Astrocyte (in vitro differentiated cells and primary cell): ENCODE results near the gene DIAPH3. TPM values are rescaled to one million over a fixed set of nuclear protein-coding genes. Genes with fewer than 3 reads are reported as not detected.

Source experiments
- DNase-seq: peaks from one replicate; pipeline ENCODE4 v3.0.0-alpha.2; 2010; ENCODE audit warnings: low read depth
- FAIRE-seq: peaks from 2 replicates; lab custom pipeline; 2011; peaks lifted over from hg19 to GRCh38; lab: Jason Lieb, UNC
- H2AFZ ChIP-seq: 2 replicates; pipeline ENCODE4 v1.6.0; 2012; ENCODE audit warnings: low read depth, low read length, inconsistent platforms
- H3K27ac ChIP-seq: 2 replicates; pipeline ENCODE4 v1.5.1; 2011; ENCODE audit warnings: low read depth, low read length, inconsistent platforms
- H3K27me3 ChIP-seq: 2 replicates; pipeline ENCODE4 v1.6.0; 2011; ENCODE audit warnings: low read length, inconsistent platforms; ENCODE audit not compliant: insufficient read depth
- H3K36me3 ChIP-seq: 2 replicates; pipeline ENCODE4 v1.5.1; 2011; ENCODE audit warnings: low read length, inconsistent platforms; ENCODE audit not compliant: insufficient read depth
- H3K4me1 ChIP-seq: 2 replicates; pipeline ENCODE4 v1.5.1; 2011; ENCODE audit warnings: low read length, inconsistent platforms; ENCODE audit not compliant: insufficient read depth
- H3K4me2 ChIP-seq: 2 replicates; pipeline ENCODE4 v1.6.0; 2012; ENCODE audit warnings: low read length, inconsistent platforms
- H3K4me3 ChIP-seq: 2 replicates; pipeline ENCODE4 v1.5.1; 2011; ENCODE audit warnings: low read depth, mild to moderate bottlenecking, low read length, inconsistent platforms; ENCODE audit not compliant: insufficient read depth
- H3K79me2 ChIP-seq: 2 replicates; pipeline ENCODE4 v1.6.0; 2012; ENCODE audit warnings: mild to moderate bottlenecking, low read length, inconsistent platforms; ENCODE audit not compliant: insufficient read depth
- H3K9ac ChIP-seq: 2 replicates; pipeline ENCODE4 v1.6.0; 2012; ENCODE audit warnings: mild to moderate bottlenecking, low read length, inconsistent platforms
- H3K9me3 ChIP-seq: 2 replicates; pipeline ENCODE4 v1.5.1; 2012; ENCODE audit warnings: low read depth, mild to moderate bottlenecking, low read length, inconsistent platforms; ENCODE audit not compliant: insufficient read depth
- H4K20me1 ChIP-seq: 2 replicates; pipeline ENCODE4 v1.6.0; 2012; ENCODE audit warnings: low read length, inconsistent platforms; ENCODE audit not compliant: insufficient read depth
- H3K27ac Mint-ChIP-seq: one replicate; pipeline ENCODE4 v1.8.0; 2021; ENCODE audit warnings: mild to moderate bottlenecking, mixed read lengths; ENCODE audit not compliant: unreplicated experiment
- H3K27me3 Mint-ChIP-seq: one replicate; pipeline ENCODE4 v1.8.0; 2021; ENCODE audit warnings: low read depth, mixed read lengths; ENCODE audit not compliant: unreplicated experiment
- H3K36me3 Mint-ChIP-seq: one replicate; pipeline ENCODE4 v1.8.0; 2021; ENCODE audit warnings: low read depth, mixed read lengths; ENCODE audit not compliant: unreplicated experiment
- H3K4me1 Mint-ChIP-seq: one replicate; pipeline ENCODE4 v1.8.0; 2021; ENCODE audit warnings: low read depth, mixed read lengths; ENCODE audit not compliant: unreplicated experiment
- H3K4me3 Mint-ChIP-seq: one replicate; pipeline ENCODE4 v1.8.0; 2021; ENCODE audit warnings: mild to moderate bottlenecking, moderate library complexity, mixed read lengths; ENCODE audit not compliant: unreplicated experiment
- H3K9me3 Mint-ChIP-seq: one replicate; pipeline ENCODE4 v1.8.0; 2021; ENCODE audit warnings: mild to moderate bottlenecking, mixed read lengths; ENCODE audit not compliant: unreplicated experiment
- CTCF ChIP-seq: IDR thresholded peaks from 2 replicates; pipeline ENCODE4 v1.5.1; 2011; ENCODE audit warnings: low read depth, mild to moderate bottlenecking, inconsistent platforms, low read length, moderate library complexity; ENCODE audit not compliant: insufficient read depth
- EZH2 ChIP-seq: IDR thresholded peaks from 2 replicates; pipeline ENCODE4 v1.6.1; 2012; ENCODE audit warnings: mild to moderate bottlenecking, low read length, inconsistent platforms; ENCODE audit not compliant: insufficient read depth
- total RNA-seq: library from RNA; stranded (reverse); gene quantifications from 2 replicates; pipeline ENCODE4 v1.2.1, GENCODE V29; 2021

Gene DIAPH3
- total RNA-seq, 1 donor from 2014 or later, result 19.0 TPM

- DNase-seq, result no peak
- H3K27ac Mint-ChIP-seq, result no peak overlapping the region
- H3K27me3 Mint-ChIP-seq, result no peaks in the 10 kb centered on the region
- no peaks in the 10 kb centered on the region for H3K27me3 ChIP-seq
- H3K36me3 ChIP-seq, result no peaks in the 10 kb centered on the region
- TF ChIP-seq EZH2 (no peak), CTCF (no peak)
- peaks cover 4% of the 10 kb centered on the region for H3K4me1 Mint-ChIP-seq
- no peaks in the 10 kb centered on the region for H3K36me3 Mint-ChIP-seq
- no peak overlapping the region for H2AFZ ChIP-seq
- H3K4me3 ChIP-seq, result no peak overlapping the region
- H3K4me3 Mint-ChIP-seq, result no peak overlapping the region
- H3K27ac ChIP-seq, result no peak overlapping the region
- H3K9me3 ChIP-seq, result no peaks in the 10 kb centered on the region
- H3K9ac ChIP-seq, result no peak overlapping the region
- H3K4me1 ChIP-seq, result peaks cover 14% of the 10 kb centered on the region
- no peaks in the 10 kb centered on the region for H4K20me1 ChIP-seq
- no peak for FAIRE-seq
- no peaks in the 10 kb centered on the region for H3K9me3 Mint-ChIP-seq
- H3K4me2 ChIP-seq, result peak overlapping the region; percentile 5
- H3K79me2 ChIP-seq, result no peaks in the 10 kb centered on the region
Observed at GRCh38 chr13:59744747-59745391, 418.9 kb downstream of the DIAPH3 start.

GRCh38 chr13:59743195-59743594, 420.5 kb downstream of the DIAPH3 start:
- H3K36me3 Mint-ChIP-seq, result no peaks in the 10 kb centered on the region
- no peaks in the 10 kb centered on the region for H3K27me3 Mint-ChIP-seq
- FAIRE-seq, result no peak
- no peak overlapping the region for H2AFZ ChIP-seq
- H3K27ac ChIP-seq, result no peak overlapping the region
- no peak overlapping the region for H3K4me2 ChIP-seq
- peaks cover 4% of the 10 kb centered on the region for H3K4me1 Mint-ChIP-seq
- H3K4me3 Mint-ChIP-seq, result no peak overlapping the region
- no peak overlapping the region for H3K9ac ChIP-seq
- no peaks in the 10 kb centered on the region for H4K20me1 ChIP-seq
- peaks cover 14% of the 10 kb centered on the region for H3K4me1 ChIP-seq
- peak; percentile 12 for DNase-seq
- no peak overlapping the region for H3K4me3 ChIP-seq
- no peaks in the 10 kb centered on the region for H3K36me3 ChIP-seq
- no peaks in the 10 kb centered on the region for H3K9me3 ChIP-seq
- H3K9me3 Mint-ChIP-seq, result no peaks in the 10 kb centered on the region
- no peak overlapping the region for H3K27ac Mint-ChIP-seq
- no peak for TF ChIP-seq CTCF
- TF ChIP-seq EZH2, result no peak
- H3K27me3 ChIP-seq, result no peaks in the 10 kb centered on the region
- no peaks in the 10 kb centered on the region for H3K79me2 ChIP-seq

- Mint-ChIP-seq H3K9me3 (no peaks in the 10 kb centered on the region), H3K27me3 (no peaks in the 10 kb centered on the region)
- DNase-seq, result no peak
Observed at GRCh38 chr13:59742467-59742866, 421.3 kb downstream of the DIAPH3 start.

More at GRCh38 chr13:59742467-59742866, 421.3 kb downstream of the DIAPH3 start:
- Histone ChIP-seq H3K9me3 (no peaks in the 10 kb centered on the region), H3K4me3 (no peak overlapping the region), H2AFZ (no peak overlapping the region), H3K79me2 (no peaks in the 10 kb centered on the region), H3K4me1 (peaks cover 14% of the 10 kb centered on the region), H3K27me3 (no peaks in the 10 kb centered on the region), H3K9ac (no peak overlapping the region), H3K27ac (no peak overlapping the region), H4K20me1 (no peaks in the 10 kb centered on the region), H3K4me2 (no peak overlapping the region), H3K36me3 (no peaks in the 10 kb centered on the region)
- no peak for TF ChIP-seq CTCF
- TF ChIP-seq EZH2, result no peak
- no peaks in the 10 kb centered on the region for H3K36me3 Mint-ChIP-seq
- no peak overlapping the region for H3K27ac Mint-ChIP-seq
- FAIRE-seq, result no peak
- peaks cover 4% of the 10 kb centered on the region for H3K4me1 Mint-ChIP-seq
- H3K4me3 Mint-ChIP-seq, result no peak overlapping the region
